Measurements from ENCODE around the gene PRIMA1. TPM values are rescaled to one million over a fixed set of nuclear protein-coding genes. Genes with fewer than 3 reads are reported as not detected.

Gene PRIMA1
- total and polyA plus RNA-seq, 9 of the 15 experiments (the other 6 are each of a cell fraction or from before 2014, with no cell fraction given): not detected

- no peak for TF ChIP-seq ZNF444 (CRISPR knock-in tag; IDR thresholded peaks at IDR 0.05)
- TF ChIP-seq CCAR2 (IDR thresholded peaks at IDR 0.05; ENCODE audit: low read depth, low read length): no peak
- no peak for TF ChIP-seq ZNF263 (CRISPR knock-in tag; IDR thresholded peaks at IDR 0.05; ENCODE audit: borderline replicate concordance)
- Histone ChIP-seq H3K9ac (ENCODE audit: insufficient read depth in 1 of 2, low read depth in 2 of 2, low read length in 2 of 2) (no peak overlapping the region), H3K9me1 (ENCODE audit: control insufficient read depth, insufficient read depth, low read length) (no peaks in the 10 kb centered on the region), H3K4me3 (no peak overlapping the region), H3K27me3 (ENCODE audit: control insufficient read depth in 2 of 2, insufficient read depth in 2 of 2, low read length in 2 of 2) (peaks cover 0 to 2% of the 10 kb centered on the region in 2 experiments; a peak in 1 of 5 replicates), H3K79me2 (ENCODE audit: control insufficient read depth, insufficient read depth, low read length) (no peaks in the 10 kb centered on the region), H3K9me3 (replicated peaks; ENCODE audit: control insufficient read depth, insufficient read depth, low read depth, low read length) (no peaks in the 10 kb centered on the region), H3K36me3 (ENCODE audit: control insufficient read depth, insufficient read depth, low read length) (no peaks in the 10 kb centered on the region), H3K27ac (ENCODE audit: extremely low read depth, low read depth, low read length) (no peak overlapping the region), H4K20me1 (replicated peaks; ENCODE audit: control insufficient read depth, insufficient read depth, low read length) (no peaks in the 10 kb centered on the region), H2AFZ (ENCODE audit: low read depth, low read length) (no peak overlapping the region), H3K4me1 (replicated peaks in 1 of 2; ENCODE audit: control insufficient read depth in 2 of 2, insufficient read depth in 2 of 2, low read length in 2 of 2) (no peaks in the 10 kb centered on the region), H3K4me2 (ENCODE audit: insufficient read depth, low read length) (no peak overlapping the region)
- intact Hi-C loops (cut with micrococcal nuclease) (no loop called here), in situ Hi-C loops (cut with MboI) (no loop called here)
- DNase-seq (ENCODE audit: extremely low read depth in 1 of 4, low spot score in 3 of 4) (no peak), ATAC-seq (no peak), FAIRE-seq (no peak)
- CTCF ChIA-PET (ENCODE audit: low intra/inter-chr PET ratio): no interaction called here
- BruUV-seq (replicated peaks): no TSS peak
- 0% methylated on average over 12 of the region's 19 CpGs for WGBS (ENCODE audit: insufficient coverage, low coverage, missing lambda C conversion rate)
- POLR2A ChIA-PET: no interaction called here
Observed at GRCh38 chr14:93751946-93752655, 36.2 kb downstream of the PRIMA1 start.

DNA sequence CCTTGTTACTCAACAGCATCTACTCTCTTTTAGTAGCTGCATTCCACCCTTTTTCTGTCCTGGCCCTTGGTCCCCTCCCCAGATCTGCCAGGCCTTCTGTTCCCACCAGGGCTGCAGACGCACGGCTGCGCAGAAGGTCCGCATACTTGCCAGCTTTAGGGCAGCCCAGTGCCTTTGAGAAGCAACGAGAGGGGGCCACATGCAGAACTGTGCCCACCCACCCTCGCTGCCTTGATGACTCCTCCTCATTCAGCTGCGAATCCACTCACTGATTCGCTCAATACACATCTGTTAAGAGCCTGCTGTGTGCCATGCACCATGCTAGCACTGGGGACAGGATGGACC lies 39.2 kb downstream of the PRIMA1 start:
- no peak overlapping the region for H2AFZ ChIP-seq (ENCODE audit: low read depth, low read length)
- no peak for FAIRE-seq

More for the DNA sequence above, 39.2 kb downstream of the PRIMA1 start:
- Histone ChIP-seq H3K36me3 (ENCODE audit: control insufficient read depth, insufficient read depth, low read length) (no peaks in the 10 kb centered on the region), H3K4me3 (no peak overlapping the region), H3K4me2 (ENCODE audit: insufficient read depth, low read length) (no peak overlapping the region), H3K27me3 (ENCODE audit: control insufficient read depth in 2 of 2, insufficient read depth in 2 of 2, low read length in 2 of 2) (peaks cover 0 to 9% of the 10 kb centered on the region in 2 experiments; a peak in 1 of 5 replicates), H3K27ac (ENCODE audit: extremely low read depth, low read depth, low read length) (no peak overlapping the region), H3K79me2 (ENCODE audit: control insufficient read depth, insufficient read depth, low read length) (no peaks in the 10 kb centered on the region), H3K9me3 (replicated peaks; ENCODE audit: control insufficient read depth, insufficient read depth, low read depth, low read length) (no peaks in the 10 kb centered on the region), H3K4me1 (replicated peaks in 1 of 2; ENCODE audit: control insufficient read depth in 2 of 2, insufficient read depth in 2 of 2, low read length in 2 of 2) (no peaks in the 10 kb centered on the region), H3K9me1 (ENCODE audit: control insufficient read depth, insufficient read depth, low read length) (no peaks in the 10 kb centered on the region), H3K9ac (ENCODE audit: insufficient read depth in 1 of 2, low read depth in 2 of 2, low read length in 2 of 2) (no peak overlapping the region), H4K20me1 (replicated peaks; ENCODE audit: control insufficient read depth, insufficient read depth, low read length) (no peaks in the 10 kb centered on the region)
- intact Hi-C loops (cut with micrococcal nuclease): no loop called here
- ATAC-seq (no peak), DNase-seq (ENCODE audit: extremely low read depth in 1 of 4, low spot score in 3 of 4) (no peak)
- in situ Hi-C loops (cut with MboI): no loop called here
- TF ChIP-seq, protein P1, sequence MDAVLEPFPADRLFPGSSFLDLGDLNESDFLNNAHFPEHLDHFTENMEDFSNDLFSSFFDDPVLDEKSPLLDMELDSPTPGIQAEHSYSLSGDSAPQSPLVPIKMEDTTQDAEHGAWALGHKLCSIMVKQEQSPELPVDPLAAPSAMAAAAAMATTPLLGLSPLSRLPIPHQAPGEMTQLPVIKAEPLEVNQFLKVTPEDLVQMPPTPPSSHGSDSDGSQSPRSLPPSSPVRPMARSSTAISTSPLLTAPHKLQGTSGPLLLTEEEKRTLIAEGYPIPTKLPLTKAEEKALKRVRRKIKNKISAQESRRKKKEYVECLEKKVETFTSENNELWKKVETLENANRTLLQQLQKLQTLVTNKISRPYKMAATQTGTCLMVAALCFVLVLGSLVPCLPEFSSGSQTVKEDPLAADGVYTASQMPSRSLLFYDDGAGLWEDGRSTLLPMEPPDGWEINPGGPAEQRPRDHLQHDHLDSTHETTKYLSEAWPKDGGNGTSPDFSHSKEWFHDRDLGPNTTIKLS (IDR thresholded peaks at IDR 0.05; ENCODE audit: borderline replicate concordance, low read depth): no peak
- TF ChIP-seq SIN3A (IDR thresholded peaks at IDR 0.05; ENCODE audit: borderline replicate concordance in 2 of 2, control insufficient read depth in 1 of 2, low read depth in 2 of 2, low read length in 2 of 2) (no peak), SAFB (IDR thresholded peaks at IDR 0.05; ENCODE audit: borderline replicate concordance, low read depth, low read length) (no peak), U2AF1 (optimal IDR thresholded peaks at IDR 0.05; ENCODE audit: low read depth, low read length) (no peak), KDM5B (IDR thresholded peaks at IDR 0.05; ENCODE audit: insufficient replicate concordance, low read depth, low read length) (no peak), ZKSCAN1 (IDR thresholded peaks at IDR 0.05; ENCODE audit: low read depth, low read length) (no peak), HDAC3 (IDR thresholded peaks at IDR 0.05; ENCODE audit: borderline replicate concordance, partially characterized antibody) (no peak)
- 0% methylated on average over 4 of the region's 8 CpGs for WGBS (ENCODE audit: insufficient coverage, low coverage, missing lambda C conversion rate)
- ChIA-PET CTCF (ENCODE audit: low intra/inter-chr PET ratio) (no interaction called here), POLR2A (interaction anchor here (1.0 kb wide), 1 partner anchor 12 kb away, joined by 3 read pairs; no protein-coding TSS in a partner anchor)
- BruUV-seq (replicated peaks): no TSS peak
